HepG2 (cell line): Measurements from ENCODE around the gene COPS3. TPM values are rescaled to one million over a fixed set of nuclear protein-coding genes. Genes with fewer than 3 reads are reported as not detected.

Source experiments
- FOXK1 ChIP-seq: sonication (generic); formaldehyde crosslinking; IDR thresholded peaks from 2 replicates; pipeline ENCODE4 v1.4.0; 2020; ENCODE audit warnings: low read depth, missing genetic modification reagents, borderline replicate concordance
- GABPB1 ChIP-seq: IDR thresholded peaks from 2 replicates; pipeline ENCODE4 v1.6.1; 2016; ENCODE audit warnings: mild to moderate bottlenecking, missing genetic modification reagents, moderate library complexity, missing compliant biosample characterization
- GATAD2A ChIP-seq: IDR thresholded peaks from 2 replicates; pipeline ENCODE4 v1.6.1; 2016
- JUN ChIP-seq: sonication (generic); formaldehyde crosslinking; IDR thresholded peaks from 2 replicates; pipeline ENCODE4 v1.4.0; 2020; ENCODE audit warnings: mild to moderate bottlenecking, missing genetic modification reagents
- MIXL1 ChIP-seq: IDR thresholded peaks from 2 replicates; pipeline ENCODE4 v1.6.1; 2016
- MXI1 ChIP-seq: IDR thresholded peaks from 3 replicates; pipeline ENCODE4 v1.6.1; 2012; ENCODE audit warnings: low read depth, low read length, inconsistent platforms, borderline replicate concordance
- NFRKB ChIP-seq: fragments of 450-650 bp; IDR thresholded peaks from 2 replicates; pipeline ENCODE4 v1.6.1; 2017
- POLR2AphosphoS5 ChIP-seq: IDR thresholded peaks from 2 replicates; pipeline ENCODE4 v1.6.1; 2012; ENCODE audit warnings: low read depth, low read length
- RFX3 ChIP-seq: IDR thresholded peaks from 2 replicates; pipeline ENCODE4 v1.6.1; 2016; ENCODE audit warnings: missing biosample characterization, missing genetic modification reagents
- RFXANK ChIP-seq: IDR thresholded peaks from 2 replicates; pipeline ENCODE4 v1.6.1; 2016
- SATB2 ChIP-seq: sonication (generic); formaldehyde crosslinking; IDR thresholded peaks from 2 replicates; pipeline ENCODE4 v1.5.0; 2020; ENCODE audit warnings: missing genetic modification reagents
- SIN3A ChIP-seq: IDR thresholded peaks from 2 replicates; pipeline ENCODE4 v1.6.1; 2011; ENCODE audit warnings: low read depth, mild to moderate bottlenecking, control low read depth, low read length, borderline replicate concordance
- ZFP37 ChIP-seq: sonication (generic); formaldehyde crosslinking; IDR thresholded peaks from 2 replicates; pipeline ENCODE4 v1.4.0; 2020; ENCODE audit warnings: missing genetic modification reagents, borderline replicate concordance
- ZFY ChIP-seq: sonication (generic); formaldehyde crosslinking; IDR thresholded peaks from 2 replicates; pipeline ENCODE4 v1.4.0; 2020; ENCODE audit warnings: missing genetic modification reagents
- ZKSCAN8 ChIP-seq: IDR thresholded peaks from 2 replicates; pipeline ENCODE4 v1.6.1; 2016; ENCODE audit warnings: borderline replicate concordance, missing genetic modification reagents, missing compliant biosample characterization
- ZNF136 ChIP-seq: sonication (generic); formaldehyde crosslinking; IDR thresholded peaks from 2 replicates; pipeline ENCODE4 v1.8.1; 2022; ENCODE audit warnings: low read depth, mild to moderate bottlenecking, moderate library complexity, missing genetic modification reagents
- ZNF251 ChIP-seq: sonication (generic); formaldehyde crosslinking; IDR thresholded peaks from 2 replicates; pipeline ENCODE4 v1.9.0; 2021; ENCODE audit warnings: mild to moderate bottlenecking, missing genetic modification reagents
- ZNF274 ChIP-seq: sonication (generic); formaldehyde crosslinking; IDR thresholded peaks from 2 replicates; pipeline ENCODE4 v1.5.1; 2020; ENCODE audit warnings: mild to moderate bottlenecking, missing genetic modification reagents
- ZNF296 ChIP-seq: sonication (generic); formaldehyde crosslinking; conservative IDR thresholded peaks from 2 replicates; pipeline ENCODE4 v1.5.0; 2020; ENCODE audit warnings: mild to moderate bottlenecking, missing genetic modification reagents
- ZNF335 ChIP-seq: sonication (generic); formaldehyde crosslinking; IDR thresholded peaks from 2 replicates; pipeline ENCODE4 v1.4.0; 2020; ENCODE audit warnings: missing genetic modification reagents
- ZNF563 ChIP-seq: sonication (generic); formaldehyde crosslinking; IDR thresholded peaks from 2 replicates; pipeline ENCODE4 v1.8.0; 2022; ENCODE audit warnings: mild to moderate bottlenecking, moderate library complexity, missing genetic modification reagents
- polyA plus RNA-seq, 8 experiments: library from polyadenylated mRNA; depleted of rRNA in 3 of 8; stranded (reverse) in 7 of 8; unstranded in 1 of 8; fragments of >200 nt; fragmentation: Illumina TruSeq in 4 of 8; extraction: Trizol in 4 of 8; gene quantifications; 2 replicates each; pipeline versions ENCODE4 v1.2.1 to v1.2.3, GENCODE V29; 2011 to 2016; ENCODE audit warnings: low read depth in 4 of 8, missing spikeins in 1 of 8, mixed read lengths in 1 of 8; ENCODE audit not compliant: insufficient read depth in 1 of 8
- total RNA-seq, 5 experiments: library from RNA; depleted of rRNA; stranded (reverse); fragments of >200 nt; fragmentation: Illumina TruSeq; extraction: Trizol; gene quantifications; 2 replicates each; pipeline ENCODE4 v1.2.3, GENCODE V29; 2016; ENCODE audit warnings: low read depth in 1 of 5
- TF ChIP-seq, protein P1 (sequence below): IDR thresholded peaks from 2 replicates; pipeline ENCODE4 v1.6.1; 2016; ENCODE audit warnings: missing compliant biosample characterization, missing genetic modification reagents, borderline replicate concordance
- TF ChIP-seq, protein P2 (sequence below): sonication (generic); formaldehyde crosslinking; IDR thresholded peaks from 2 replicates; pipeline ENCODE4 v1.8.1; 2023; ENCODE audit warnings: mild to moderate bottlenecking, moderate library complexity, missing genetic modification reagents
- TF ChIP-seq, protein P3 (sequence below): sonication (generic); formaldehyde crosslinking; conservative IDR thresholded peaks from 2 replicates; pipeline ENCODE4 v1.4.0; 2020; ENCODE audit warnings: missing genetic modification reagents
- TF ChIP-seq, protein P4 (sequence below): sonication (generic); formaldehyde crosslinking; IDR thresholded peaks from 2 replicates; pipeline ENCODE4 v1.8.1; 2022; ENCODE audit warnings: low read depth, mild to moderate bottlenecking, missing genetic modification reagents

Gene COPS3
- total and polyA plus RNA-seq, 2 of the 13 experiments (the other 11 are each of a cell fraction or from before 2014, with no cell fraction given), result 46.3 to 103 TPM

DNA sequence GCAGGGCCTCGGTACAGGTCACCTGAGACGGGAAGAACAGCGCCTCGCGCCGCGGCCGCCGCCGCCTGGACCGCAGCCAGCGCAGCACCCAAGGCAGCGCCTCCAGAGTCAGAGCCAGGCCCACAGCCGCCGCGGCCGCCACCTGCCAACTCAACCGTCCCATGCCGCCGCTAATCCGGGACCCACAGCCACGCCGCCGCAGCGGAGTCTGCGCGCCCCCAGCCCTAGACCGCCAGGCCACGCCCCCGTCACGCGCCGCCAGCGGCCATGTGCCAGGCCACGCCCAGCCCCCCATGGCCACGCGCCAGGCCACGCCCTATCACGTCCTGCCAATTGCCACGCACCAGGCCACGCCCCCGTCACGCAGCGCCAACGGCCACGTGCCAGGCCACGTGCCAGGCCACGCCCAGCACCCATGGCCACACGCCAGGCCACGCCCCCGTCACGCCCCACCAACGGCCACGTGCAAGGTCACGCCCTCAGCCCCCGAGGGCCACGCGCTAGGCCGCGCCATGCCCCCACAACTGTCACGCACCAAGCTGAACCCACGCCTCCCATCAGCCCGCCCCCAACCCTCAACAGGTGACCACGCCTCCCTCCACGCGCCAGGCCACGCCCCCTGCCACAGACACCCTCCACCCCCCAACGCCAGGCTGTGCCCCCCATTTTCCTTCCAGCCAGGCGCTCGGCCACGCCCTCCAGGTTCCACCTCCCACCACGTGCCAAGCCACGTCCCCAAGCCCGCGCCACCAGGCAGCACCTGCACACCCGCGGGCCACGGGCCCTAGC is 74.7 kb downstream of the COPS3 start, which contains the start of gene PLD6 (continued):
- TF ChIP-seq, protein P1, sequence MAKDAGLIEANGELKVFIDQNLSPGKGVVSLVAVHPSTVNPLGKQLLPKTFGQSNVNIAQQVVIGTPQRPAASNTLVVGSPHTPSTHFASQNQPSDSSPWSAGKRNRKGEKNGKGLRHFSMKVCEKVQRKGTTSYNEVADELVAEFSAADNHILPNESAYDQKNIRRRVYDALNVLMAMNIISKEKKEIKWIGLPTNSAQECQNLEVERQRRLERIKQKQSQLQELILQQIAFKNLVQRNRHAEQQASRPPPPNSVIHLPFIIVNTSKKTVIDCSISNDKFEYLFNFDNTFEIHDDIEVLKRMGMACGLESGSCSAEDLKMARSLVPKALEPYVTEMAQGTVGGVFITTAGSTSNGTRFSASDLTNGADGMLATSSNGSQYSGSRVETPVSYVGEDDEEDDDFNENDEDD (CRISPR knock-in tag), result peak; percentile 90
- TF ChIP-seq RFX3 (CRISPR knock-in tag) (no peak), ZNF274 (CRISPR knock-in tag) (peak; percentile 99), ZNF335 (no peak), SATB2 (CRISPR knock-in tag) (peak; percentile 80; the same call in 1 of the 2 replicates), GATAD2A (CRISPR knock-in tag) (peak; percentile 39), ZFY (CRISPR knock-in tag) (peak; percentile 79), RFXANK (CRISPR knock-in tag) (no peak; the same call in 1 of the 2 replicates), POLR2AphosphoS5 (0 out of 2 replicates have a peak, but pooled peaks have one; percentile 40), ZNF296 (CRISPR knock-in tag) (peak; percentile 69; the same call in 1 of the 2 replicates), MXI1 (peak; percentile 92), GABPB1 (CRISPR knock-in tag) (peak; percentile 78; the same call in 1 of the 2 replicates), ZNF563 (CRISPR knock-in tag) (peak; percentile 98), ZNF136 (CRISPR knock-in tag) (0 out of 2 replicates have a peak, but pooled peaks have one; percentile 56), SIN3A (no peak), JUN (peak; percentile 65; the same call in 1 of the 2 replicates), ZNF251 (CRISPR knock-in tag) (no peak), MIXL1 (CRISPR knock-in tag) (no peak), FOXK1 (CRISPR knock-in tag) (peak; percentile 51; the same call in 1 of the 2 replicates), ZKSCAN8 (no peak), ZFP37 (CRISPR knock-in tag) (peak; percentile 20; the same call in 1 of the 2 replicates), NFRKB (no peak)
- TF ChIP-seq, protein P2, sequence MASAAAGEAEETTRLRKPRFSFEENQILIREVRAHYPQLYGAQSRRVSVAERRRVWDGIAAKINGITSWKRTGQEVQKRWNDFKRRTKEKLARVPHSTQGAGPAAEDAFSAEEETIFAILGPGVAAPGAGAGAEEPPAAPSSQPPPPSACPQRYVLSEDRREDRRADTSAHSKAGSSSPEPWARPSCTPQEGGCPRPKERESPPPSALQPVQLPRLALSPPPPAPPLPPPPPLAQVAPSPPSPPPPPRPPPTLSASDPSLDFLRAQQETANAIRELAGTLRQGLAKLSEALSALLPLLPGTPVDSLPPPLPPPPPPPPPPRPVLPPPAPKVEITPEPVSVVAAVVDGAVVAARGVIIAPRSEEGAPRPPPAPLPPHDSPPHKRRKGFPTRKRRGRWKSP (CRISPR knock-in tag), result peak; percentile 85; the same call in 1 of the 2 replicates
- TF ChIP-seq, protein P3, sequence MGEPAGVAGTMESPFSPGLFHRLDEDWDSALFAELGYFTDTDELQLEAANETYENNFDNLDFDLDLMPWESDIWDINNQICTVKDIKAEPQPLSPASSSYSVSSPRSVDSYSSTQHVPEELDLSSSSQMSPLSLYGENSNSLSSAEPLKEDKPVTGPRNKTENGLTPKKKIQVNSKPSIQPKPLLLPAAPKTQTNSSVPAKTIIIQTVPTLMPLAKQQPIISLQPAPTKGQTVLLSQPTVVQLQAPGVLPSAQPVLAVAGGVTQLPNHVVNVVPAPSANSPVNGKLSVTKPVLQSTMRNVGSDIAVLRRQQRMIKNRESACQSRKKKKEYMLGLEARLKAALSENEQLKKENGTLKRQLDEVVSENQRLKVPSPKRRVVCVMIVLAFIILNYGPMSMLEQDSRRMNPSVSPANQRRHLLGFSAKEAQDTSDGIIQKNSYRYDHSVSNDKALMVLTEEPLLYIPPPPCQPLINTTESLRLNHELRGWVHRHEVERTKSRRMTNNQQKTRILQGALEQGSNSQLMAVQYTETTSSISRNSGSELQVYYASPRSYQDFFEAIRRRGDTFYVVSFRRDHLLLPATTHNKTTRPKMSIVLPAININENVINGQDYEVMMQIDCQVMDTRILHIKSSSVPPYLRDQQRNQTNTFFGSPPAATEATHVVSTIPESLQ (CRISPR knock-in tag), result no peak
- TF ChIP-seq, protein P4, sequence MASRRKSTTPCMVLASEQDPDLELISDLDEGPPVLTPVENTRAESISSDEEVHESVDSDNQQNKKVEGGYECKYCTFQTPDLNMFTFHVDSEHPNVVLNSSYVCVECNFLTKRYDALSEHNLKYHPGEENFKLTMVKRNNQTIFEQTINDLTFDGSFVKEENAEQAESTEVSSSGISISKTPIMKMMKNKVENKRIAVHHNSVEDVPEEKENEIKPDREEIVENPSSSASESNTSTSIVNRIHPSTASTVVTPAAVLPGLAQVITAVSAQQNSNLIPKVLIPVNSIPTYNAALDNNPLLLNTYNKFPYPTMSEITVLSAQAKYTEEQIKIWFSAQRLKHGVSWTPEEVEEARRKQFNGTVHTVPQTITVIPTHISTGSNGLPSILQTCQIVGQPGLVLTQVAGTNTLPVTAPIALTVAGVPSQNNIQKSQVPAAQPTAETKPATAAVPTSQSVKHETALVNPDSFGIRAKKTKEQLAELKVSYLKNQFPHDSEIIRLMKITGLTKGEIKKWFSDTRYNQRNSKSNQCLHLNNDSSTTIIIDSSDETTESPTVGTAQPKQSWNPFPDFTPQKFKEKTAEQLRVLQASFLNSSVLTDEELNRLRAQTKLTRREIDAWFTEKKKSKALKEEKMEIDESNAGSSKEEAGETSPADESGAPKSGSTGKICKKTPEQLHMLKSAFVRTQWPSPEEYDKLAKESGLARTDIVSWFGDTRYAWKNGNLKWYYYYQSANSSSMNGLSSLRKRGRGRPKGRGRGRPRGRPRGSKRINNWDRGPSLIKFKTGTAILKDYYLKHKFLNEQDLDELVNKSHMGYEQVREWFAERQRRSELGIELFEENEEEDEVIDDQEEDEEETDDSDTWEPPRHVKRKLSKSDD, result peak; percentile 95
